Pons (tissue), 1 donor: Measurements from ENCODE around the gene HEATR5A.
"Not testable (repeated sequence)": the region's sequence is repeated elsewhere in the genome, so short reads cannot be mapped to it uniquely, and the experiment has no call there.

ENCODE experiments used
- DNase-seq: peaks from one replicate; pipeline ENCODE4 v3.0.0-alpha.2; 2016; ENCODE audit warnings: low spot score

Gene HEATR5A

DNA sequence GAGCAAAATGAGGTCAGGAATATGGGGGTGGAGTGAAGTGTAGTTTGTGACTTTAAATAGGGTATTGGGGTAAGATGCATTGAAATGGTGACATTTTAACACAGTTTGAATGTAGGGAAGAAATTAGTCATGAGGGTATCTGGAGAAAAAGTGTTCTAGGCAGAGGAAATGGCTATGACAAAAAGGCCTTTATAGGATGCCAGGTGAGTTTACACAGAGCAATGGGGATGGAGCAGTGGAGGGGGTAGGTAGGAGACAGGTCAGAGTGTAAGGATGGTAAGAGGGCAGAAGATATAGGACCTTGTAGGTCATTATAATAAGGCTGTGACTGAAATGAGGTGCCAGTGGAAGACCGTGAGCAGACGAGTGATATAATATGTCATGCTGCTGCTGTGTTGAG is 30.4 kb downstream of the HEATR5A start:
- DNase-seq, result no peak

DNA sequence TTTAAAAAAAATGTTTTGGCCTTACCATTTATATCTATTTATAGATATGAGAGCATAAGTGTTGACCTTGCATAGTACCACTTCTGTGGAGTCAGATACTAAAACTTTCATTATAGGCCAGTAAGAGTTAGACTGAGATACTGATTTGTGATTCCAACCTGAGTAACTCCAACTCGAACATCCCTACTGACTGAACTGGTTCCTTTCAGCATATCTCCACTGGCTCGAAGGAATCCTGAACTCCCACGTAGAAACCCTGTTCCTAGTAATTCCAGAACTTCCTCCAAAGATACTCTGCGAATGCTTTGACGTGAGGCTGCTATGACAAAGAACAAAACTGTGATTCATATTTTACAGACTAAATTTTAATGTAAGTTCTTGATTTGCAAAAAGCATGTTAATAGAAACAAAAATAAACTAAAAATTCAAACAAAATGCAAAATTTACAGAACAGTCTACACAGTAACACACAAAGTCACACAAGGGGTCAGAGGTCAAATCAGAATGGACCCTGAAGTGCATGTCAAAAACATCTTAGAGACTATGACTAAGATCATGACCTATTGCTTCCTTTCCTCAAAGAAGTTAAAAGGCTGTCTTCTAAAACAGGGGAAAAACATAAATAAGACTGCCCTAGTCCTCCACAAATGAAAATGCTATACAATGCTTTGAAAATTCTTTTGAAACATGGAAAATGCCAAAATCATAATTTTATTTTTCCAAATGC is 31.5 kb downstream of the HEATR5A start:
- DNase-seq, result no peak

DNA sequence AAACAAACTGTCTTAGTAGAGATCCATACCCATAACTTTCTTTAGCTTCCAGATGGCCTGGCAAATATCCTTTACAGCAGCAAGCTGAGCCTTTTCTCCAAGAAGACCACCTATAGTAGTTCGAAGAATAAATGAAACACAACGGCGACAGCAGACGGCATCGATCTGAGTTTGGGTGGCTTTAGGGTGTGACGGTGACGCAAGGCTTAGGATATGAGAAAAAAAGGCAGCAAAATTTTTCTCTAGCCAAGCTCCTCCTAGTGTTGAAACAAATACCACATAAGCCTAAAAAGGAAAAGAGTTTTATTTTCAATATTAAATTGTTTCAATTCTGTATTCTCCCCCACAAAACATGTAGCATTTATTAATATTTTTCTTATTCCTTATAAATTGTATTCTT is 33.3 kb downstream of the HEATR5A start:
- DNase-seq, result no peak

DNA sequence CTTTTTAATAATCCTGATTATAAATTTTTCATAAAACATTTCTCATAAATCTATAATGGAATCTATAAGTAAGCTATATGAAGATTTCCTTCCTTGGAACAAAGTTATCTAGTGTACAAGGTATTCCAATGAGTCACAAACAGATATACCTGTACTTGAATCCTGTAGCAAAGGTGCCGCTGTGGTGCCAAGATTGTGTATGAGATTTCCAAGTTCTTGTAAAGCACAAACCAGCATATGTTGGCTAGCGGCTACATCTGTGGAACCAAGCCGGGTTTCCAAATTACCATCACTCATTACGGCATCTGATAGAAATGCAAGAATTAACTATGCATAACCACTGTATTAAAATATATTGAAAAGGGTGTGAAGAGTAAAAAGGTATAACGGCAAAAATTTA is 34.1 kb downstream of the HEATR5A start:
- no peak for DNase-seq

DNA sequence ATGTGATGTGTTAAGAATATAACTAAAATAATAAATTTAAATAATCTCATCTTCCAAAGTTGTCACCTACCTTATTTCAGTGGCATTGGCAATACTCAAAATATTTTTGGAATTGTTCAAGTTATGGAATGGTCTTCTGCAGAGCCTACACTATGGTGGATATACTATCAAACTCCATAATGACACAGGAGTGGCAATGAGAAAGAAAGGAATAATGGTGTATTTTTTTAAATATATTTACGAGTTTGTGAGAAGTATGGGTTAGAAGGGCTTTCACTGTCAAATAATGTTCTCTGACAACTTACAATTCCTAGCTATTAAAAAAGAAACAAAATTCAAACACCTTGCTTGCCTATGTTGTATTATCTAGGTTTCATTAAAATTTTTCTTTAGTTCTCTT is 38.1 kb downstream of the HEATR5A start:
- DNase-seq, result no peak

DNA sequence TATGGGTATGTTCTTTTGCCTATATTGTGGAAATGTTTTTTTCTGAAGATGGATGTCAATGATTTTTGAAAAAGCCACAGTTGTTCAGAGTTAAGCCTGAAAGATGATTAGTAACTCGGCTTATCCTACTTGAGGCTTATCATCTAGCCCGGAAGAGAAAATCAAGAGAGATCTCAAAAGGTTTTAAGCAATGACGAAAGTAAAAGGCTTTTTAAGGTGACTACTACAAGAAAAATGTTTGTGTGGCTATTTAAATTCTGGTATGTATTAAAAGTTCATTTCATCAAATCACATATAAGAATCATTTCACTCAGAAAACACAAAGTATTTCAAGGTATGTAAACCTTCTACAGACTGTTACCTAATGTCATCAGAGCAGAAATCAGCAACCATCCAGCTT is 40.2 kb downstream of the HEATR5A start:
- DNase-seq, result no peak

DNA sequence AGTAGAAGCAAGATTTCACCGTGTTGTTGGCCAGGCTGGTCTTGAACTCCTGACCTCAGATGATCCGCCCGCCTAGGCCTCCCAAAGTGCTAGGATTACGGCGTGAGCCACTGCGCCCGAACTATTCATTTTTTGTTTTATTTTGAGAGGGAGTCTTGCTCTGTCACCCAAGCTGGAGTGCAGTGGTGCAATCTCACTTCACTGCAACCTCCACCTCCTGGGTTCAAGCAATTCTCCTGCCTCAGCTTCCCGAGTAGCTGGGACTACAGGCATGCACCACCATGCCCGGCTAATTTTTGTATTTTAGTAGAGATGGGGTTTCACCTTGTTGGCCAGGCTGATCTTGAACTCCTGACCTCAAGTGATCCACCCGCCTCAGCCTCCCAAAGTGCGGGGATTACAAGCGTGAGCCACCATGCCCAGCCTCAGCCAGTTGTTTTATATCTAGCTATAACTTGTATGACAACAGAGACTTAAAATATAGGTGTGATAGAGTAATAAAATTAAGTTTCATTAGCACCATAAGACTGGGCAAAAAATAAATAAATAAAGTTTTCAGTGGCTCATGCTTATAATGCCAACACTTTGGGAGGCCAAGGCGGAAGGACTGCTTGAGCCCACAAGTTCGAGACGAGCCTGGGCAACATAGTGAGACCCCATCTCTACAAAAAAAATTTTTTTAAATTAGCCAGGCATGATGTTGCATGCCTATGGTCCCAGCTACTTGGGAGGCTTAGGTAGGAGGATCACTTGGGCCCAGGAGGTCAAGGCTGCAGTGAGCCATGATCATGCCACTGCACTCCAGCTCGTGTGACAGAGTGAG is 41.0 kb downstream of the HEATR5A start:
- DNase-seq, result not testable (repeated sequence)

DNA sequence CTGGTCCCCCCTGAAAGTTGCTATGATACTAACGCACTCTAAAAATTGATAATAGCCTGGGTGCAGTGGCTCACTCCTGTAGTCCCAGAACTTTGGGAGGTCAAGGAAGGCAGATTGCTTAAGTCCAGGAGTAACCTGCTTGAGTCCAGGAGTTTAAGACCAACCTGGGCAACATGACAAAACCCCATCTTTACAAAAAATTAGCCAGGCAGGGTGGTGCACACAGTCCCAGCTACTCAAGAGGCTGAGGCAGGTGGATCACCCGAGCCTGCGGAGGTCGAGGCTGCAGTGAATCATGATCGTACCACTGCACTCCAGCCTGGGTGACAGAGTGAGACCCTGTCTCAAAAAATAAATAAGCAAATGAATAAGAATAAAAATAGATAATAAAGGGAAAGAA is 42.9 kb downstream of the HEATR5A start:
- DNase-seq, result no peak

DNA sequence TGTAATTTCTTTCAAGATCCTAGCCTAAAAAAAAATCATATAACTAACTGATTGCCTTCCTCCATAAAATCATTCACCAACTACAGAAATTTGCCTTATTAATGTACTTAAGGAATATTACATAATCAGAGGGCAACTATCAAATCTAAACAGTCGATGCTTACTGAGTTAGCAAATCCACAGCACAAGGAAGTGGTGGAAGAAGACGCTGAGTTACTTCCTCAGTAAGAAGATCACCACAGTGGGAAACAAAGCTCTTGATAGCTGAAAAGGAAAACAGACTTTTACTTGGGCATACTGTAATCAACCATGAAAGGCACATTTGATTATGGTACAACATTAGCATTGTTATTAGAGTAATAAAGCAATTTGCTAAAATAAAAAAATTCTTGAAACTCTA is 48.7 kb downstream of the HEATR5A start:
- no peak for DNase-seq

DNA sequence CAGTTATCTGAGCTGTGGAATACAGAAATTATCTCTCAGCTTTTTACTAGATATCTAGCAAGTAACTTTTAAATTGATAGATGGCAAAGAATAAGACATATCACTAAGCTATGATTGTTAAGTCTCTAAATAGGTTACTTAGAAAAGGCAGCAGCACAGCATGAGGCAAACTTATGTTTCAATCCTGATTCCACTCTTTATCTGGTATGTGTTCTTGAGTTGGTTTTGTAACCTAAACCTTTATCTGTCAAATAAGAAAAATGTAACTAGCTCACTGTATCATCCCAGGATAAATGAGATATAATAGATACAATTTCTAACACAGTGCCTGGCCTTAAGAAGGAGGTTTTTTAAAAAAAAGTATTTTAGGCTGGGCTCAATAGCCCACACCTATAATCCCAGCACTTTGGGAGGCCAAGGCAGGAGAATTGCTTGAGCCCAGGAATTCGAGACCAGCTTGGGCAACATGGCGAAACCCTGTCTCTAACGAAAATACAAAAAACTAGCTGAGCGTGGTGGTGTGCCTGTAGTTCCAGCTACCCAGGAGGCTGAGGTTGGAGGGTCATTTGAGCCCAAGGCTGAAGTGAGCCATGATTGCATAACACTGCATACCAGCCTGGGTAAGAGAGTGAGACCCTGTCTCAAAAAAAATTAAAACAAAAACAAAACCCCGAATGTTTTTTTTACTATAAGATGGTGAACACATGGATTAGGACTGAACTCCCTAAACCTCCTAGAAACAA is 56.8 kb downstream of the HEATR5A start:
- no peak for DNase-seq

DNA sequence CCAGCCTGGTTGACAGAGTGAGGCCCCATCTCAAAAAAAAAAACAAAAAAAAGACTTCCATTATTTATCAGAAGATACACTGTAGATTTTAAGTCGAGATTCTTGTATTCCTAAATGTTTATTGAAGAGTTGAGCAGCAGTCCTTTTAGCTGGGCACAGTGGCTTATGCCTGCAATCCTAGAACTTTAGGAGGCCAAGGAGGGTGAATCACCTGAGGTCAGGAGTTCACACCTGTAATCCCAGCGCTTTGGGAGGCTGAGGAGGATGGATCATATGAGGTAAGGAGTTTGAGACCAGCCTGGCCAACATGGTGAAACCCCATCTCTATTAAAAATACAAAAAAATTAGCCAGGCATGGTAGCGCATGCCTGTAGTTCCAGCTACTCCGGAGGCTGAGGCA is 57.6 kb downstream of the HEATR5A start:
- DNase-seq, result no peak

DNA sequence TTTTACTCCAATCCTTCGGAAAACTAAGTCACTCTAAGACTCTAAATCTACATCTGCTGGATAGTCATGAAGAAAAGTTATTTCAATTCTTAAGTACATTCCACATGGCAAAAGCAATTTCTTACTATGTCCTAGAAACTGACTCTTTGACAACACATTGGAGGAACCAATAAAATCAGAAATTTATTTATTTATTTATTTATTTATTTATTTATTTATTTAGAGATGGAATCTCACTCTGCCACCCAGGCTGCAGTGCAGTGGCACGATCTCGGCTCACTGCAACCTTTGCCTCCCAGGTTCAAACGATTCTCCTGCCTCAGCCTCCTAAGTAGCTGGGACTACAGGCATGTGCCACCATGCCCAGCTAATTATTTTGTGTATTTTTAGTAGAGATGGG is 58.6 kb downstream of the HEATR5A start:
- DNase-seq, result not testable (repeated sequence)

DNA sequence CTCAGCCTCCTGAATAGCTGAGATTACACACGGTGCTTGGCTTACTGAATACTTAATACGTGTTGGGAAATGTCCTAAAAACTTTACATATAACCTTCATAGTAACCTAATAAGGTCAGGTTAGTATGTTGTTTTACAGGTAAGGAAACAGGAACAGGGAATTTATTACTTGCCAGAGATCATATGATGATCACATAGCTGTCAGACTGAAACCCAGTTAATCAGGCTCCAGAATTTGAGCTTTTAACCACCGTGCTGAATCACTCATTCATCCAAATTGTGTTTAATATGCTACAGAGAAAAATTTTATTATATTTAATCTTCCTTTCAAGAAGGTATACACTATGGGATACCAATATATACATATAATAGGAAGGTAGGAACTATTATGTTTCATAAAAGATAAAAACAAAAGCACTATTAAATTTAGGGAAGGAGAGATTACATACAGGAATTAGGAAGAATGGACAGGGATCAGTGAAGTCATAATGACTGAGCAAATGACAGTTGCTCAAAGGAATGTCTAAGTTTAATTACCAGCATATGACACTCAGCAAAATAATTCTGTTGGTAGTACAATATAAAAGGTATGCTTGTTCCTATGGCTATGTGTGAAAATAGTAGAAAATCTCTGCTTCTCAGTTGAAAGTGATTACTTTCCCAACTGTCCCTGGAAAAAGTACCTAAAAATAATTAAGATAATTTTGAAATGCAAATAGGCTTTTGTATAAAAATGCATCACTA is 59.3 kb downstream of the HEATR5A start:
- DNase-seq, result no peak

DNA sequence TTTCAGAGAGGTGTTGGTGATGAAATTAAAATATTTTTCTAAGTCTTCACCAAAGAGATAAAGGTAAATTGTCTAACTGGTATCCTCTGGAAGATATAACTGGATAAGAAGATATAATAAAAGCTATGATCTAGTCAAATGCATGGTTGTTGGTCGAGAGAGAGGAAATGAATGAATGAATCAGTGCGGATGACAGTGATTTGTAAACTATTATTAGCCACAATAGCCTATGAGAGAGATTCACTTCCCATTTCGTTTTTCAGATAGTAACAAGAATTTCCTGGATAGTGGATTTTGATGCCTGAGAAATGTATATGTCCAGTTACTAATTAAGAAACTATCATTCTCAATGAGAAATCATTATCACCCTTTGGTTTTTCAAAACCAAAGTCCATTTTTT is 63.1 kb downstream of the HEATR5A start:
- no peak for DNase-seq

DNA sequence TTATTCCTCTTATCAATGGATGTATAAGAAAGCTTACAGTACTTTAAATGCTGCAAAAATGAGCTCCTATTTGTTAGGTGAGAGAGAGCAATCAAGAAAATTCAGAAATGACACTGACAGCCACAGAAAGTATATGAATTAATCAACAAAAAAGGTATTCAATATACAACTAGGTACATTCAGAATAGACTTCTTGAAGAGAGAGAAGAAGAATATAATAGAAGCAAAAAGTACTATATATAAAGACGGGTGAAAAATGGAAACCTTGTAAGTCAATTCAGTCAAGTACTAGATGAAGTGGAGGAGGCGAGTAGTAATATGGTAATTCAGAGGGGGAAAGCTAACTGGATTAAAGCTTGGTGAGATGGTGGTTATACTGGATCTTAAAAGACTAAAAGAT is 74.3 kb downstream of the HEATR5A start:
- no peak for DNase-seq

DNA sequence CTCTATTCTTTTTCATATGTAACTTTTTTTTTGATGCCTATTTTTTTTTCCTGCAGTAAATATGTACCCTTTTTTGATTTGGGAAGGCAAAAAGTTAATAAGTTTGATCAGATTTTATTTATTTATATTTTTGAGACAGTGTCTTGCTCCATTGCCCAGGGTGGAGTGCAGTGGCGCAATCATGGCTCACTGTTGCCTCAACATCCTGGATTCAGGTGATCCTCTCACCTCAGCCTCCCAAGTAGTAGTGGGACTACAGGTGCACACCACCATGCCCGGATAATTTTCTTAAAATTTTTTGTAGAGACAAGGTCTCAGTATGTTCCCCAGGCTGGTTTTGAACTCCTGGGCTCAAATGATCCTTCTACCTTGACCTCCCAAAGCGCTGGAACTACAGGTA is 79.1 kb downstream of the HEATR5A start:
- no peak for DNase-seq

DNA sequence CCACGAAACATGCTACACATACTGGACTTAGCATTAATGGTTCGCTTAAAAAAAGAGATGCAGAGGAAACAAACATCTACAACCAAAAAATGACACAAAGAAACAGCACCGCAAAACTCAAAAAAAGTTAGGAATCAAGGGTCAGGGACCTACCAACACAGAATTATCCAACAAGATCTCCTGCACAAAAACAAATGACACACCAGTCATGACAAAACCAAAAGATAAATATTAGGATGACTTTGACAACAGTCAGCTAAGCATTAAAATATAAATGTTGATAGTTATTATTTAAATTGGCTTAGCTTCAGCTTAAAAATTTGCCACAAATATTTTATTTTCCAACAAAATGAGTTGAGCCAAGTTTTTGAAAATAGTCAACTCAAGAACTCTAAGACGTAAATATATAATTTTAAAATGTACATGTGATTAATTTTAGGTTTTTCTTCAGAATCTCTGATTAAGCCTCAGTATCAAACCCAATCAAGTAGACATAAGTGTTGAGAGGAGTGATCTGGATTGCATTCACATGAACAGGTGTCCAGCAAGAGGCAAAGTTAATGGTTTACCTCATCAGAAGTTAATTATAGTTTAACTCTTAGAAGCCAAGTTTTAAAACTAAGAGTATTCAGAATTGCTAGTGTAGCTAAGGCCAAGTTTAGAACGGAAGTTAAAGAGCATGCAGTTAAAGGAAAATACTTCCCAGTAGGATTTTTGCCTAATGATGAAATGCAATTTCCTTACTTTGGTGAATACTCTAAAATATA is 79.9 kb downstream of the HEATR5A start:
- DNase-seq, result no peak

DNA sequence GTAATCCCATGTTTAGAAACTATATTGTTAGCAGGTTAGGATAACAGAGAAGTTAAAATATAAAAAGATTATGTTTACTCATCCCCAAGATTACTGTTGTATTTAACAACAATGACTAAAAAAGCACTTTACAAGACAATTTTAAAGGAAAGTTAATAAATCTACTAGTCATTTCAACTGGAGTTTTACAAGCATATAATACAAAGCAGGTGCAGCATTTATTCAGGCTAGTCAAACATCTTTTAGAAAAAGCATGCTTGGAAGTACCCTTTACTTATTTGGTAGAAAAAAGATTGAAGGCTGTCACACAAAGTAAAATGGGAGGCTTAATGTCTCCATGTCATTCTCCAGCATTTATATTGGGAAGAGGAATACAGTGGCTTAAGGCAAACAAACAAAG is 80.6 kb downstream of the HEATR5A start:
- no peak for DNase-seq

DNA sequence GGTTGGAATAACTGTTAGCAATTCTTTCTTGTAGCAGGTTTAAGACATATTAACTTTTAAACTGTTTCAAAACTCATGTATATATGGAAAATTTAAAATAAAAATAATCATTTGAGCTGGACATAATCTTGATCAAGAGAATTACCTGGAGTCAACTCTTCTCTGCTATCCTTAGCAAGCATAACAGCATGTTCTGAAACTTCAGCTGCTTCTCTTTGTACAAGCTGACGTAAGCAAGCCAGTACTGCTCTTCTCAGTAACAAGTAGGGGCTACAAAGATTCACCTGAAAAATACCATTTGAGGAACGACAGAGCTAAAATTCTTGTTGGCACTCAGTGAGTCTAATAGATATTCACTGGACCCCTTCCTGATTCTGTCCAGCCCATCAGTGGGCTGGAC is 83.0 kb downstream of the HEATR5A start:
- no peak for DNase-seq

DNA sequence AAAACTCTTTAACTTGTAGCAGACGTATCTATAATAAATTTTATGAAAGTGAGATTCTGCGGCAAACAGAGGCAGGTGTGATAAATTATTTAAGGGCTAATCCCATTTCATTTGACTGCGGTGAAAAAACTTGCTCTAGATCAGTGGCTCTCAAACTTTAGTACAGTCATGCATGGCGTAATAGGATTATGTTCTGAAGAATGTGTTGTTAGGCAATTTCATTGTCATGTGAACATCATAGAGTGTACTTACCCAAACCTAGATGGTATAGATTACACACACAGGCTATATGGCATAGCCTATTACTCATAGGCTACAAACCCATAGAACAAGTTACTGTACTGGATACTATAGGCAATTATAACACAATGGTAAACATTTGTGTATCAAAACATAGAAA is 83.7 kb downstream of the HEATR5A start:
- DNase-seq, result no peak

DNA sequence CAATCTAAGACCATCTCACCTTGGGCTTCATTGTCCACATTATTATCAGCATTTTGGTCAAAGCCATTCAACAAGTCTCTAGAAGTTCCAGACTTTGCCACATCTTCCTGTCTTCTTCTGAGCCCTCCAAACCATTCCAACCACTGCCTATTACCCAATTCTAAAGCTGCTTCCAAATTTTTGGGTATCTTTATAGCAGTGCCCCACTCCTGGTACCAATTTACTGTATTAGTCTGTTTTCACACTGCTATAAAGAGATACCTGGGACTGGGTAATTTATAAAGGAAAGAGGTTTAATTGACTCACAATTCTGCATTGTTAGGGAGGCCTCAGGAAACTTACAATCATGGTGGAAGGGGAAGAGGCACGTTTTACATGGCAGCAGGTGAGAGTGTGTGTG is 89.0 kb downstream of the HEATR5A start:
- DNase-seq, result not testable (repeated sequence)
